Bronchial epithelial cell (primary cell): ENCODE results near the gene SH2B3. TPM values are rescaled to one million over a fixed set of nuclear protein-coding genes. Genes with fewer than 3 reads are reported as not detected.

ENCODE experiments used
- DNase-seq: peaks from one replicate; pipeline ENCODE4 v3.0.0-alpha.2; 2010; ENCODE audit warnings: low read depth
- FAIRE-seq: peaks from 2 replicates; lab custom pipeline; 2011; peaks lifted over from hg19 to GRCh38; lab: Jason Lieb, UNC
- H3K27me3 ChIP-seq: 2 replicates; pipeline ENCODE4 v1.5.1; 2011; ENCODE audit warnings: low read length; ENCODE audit not compliant: control insufficient read depth, insufficient read depth
- H3K36me3 ChIP-seq: 2 replicates; pipeline ENCODE4 v1.5.1; 2011; ENCODE audit warnings: low read length; ENCODE audit not compliant: control insufficient read depth, insufficient read depth
- H3K4me3 ChIP-seq: 2 replicates; pipeline ENCODE4 v1.5.1; 2011; ENCODE audit warnings: mild to moderate bottlenecking, low read depth, low read length, control low read depth
- total RNA-seq: library from RNA; depleted of rRNA; stranded (reverse); fragments of >200 nt; gene quantifications from 2 replicates; pipeline ENCODE4 v1.2.1, GENCODE V29; 2014
- TF ChIP-seq, protein P1 (sequence below): IDR thresholded peaks from 2 replicates; pipeline ENCODE4 v1.5.1; 2011; ENCODE audit warnings: mild to moderate bottlenecking, moderate library complexity, low read length, control low read depth, inconsistent platforms; ENCODE audit not compliant: insufficient read depth, severe bottlenecking

SH2B3 gene
- total RNA-seq, 1 donor from 2014 or later, result 2.4 TPM

DNA sequence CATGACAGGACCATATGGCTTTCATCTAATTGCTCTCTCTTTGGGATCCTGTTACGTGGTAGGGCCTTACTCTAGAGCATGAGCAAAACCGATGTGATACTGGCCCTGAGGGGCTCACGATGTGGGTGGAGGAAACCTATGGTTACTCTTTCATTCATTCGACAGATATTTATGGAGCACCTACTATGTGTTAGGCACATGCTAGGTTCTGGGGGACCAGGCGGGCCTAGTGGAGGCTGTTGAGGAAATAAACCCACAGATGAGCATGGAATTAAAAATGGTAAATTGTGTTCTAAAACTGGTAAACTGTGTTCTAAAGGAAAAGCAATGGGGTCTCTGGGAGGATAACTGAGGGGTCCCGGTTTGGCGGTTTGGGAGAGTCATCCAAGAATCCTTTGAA, 14.8 kb downstream of the SH2B3 start:
- FAIRE-seq, result no peak
- no peaks in the 10 kb centered on the region for H3K27me3 ChIP-seq
- TF ChIP-seq, protein P1, sequence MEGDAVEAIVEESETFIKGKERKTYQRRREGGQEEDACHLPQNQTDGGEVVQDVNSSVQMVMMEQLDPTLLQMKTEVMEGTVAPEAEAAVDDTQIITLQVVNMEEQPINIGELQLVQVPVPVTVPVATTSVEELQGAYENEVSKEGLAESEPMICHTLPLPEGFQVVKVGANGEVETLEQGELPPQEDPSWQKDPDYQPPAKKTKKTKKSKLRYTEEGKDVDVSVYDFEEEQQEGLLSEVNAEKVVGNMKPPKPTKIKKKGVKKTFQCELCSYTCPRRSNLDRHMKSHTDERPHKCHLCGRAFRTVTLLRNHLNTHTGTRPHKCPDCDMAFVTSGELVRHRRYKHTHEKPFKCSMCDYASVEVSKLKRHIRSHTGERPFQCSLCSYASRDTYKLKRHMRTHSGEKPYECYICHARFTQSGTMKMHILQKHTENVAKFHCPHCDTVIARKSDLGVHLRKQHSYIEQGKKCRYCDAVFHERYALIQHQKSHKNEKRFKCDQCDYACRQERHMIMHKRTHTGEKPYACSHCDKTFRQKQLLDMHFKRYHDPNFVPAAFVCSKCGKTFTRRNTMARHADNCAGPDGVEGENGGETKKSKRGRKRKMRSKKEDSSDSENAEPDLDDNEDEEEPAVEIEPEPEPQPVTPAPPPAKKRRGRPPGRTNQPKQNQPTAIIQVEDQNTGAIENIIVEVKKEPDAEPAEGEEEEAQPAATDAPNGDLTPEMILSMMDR, result no peak
- no peak overlapping the region for H3K4me3 ChIP-seq
- no peaks in the 10 kb centered on the region for H3K36me3 ChIP-seq
- DNase-seq, result no peak

DNA sequence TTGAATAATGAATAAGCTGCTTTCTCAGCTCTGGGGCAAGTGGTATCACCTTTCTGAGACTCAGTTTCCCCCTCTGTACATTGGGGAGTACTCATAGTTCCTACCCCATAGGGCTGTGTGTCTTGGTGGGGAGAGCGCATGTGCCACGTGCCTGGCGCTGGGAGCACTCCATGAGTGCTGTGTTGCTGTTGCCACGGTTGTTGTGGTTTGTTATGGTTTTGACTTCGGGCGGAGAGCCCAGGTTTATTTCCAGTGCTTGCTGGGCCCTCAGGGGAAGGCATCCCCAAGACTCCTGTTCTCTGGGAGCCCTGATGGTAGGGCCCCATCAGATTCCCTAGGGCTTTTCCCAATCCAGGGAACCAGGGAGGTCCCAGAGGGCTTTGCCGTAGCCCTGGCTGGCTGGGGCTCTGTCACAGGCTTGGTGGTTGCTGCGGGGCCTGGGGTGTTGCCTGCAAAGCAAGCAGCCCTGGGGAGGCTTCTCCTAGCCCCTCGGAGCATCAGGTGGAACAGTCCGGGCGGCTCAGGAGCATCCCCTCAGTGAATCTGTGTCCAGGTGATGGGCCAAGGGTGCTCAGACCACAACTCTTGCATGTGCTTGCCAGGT, 18.6 kb downstream of the SH2B3 start:
- no peak for DNase-seq
- TF ChIP-seq, protein P1, result no peak
- FAIRE-seq, result no peak
- Histone ChIP-seq H3K36me3 (no peaks in the 10 kb centered on the region), H3K27me3 (no peaks in the 10 kb centered on the region), H3K4me3 (no peak overlapping the region)

DNA sequence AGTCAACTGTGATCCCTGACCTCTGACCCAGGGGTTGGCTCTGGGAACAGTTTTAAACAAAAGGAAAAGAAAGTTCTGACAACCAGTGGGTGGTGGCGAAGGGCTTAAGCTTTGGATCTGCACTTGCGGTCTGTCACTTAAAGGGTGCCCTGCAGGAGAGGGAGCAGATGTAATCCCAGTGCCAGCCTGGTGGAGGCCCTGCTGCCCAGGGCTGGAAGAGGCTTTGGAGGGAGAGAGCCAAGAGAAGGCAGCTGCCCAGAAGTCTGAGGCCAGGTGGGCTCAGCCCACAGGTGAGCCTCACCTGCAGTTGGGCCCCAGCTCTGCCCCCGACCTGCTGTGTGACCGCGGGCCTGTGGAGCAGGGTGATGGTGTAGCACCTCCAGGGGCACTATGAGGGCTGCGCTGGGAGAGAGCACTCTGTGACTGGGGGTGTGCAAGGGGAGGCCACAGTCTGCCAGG, 19.1 kb downstream of the SH2B3 start:
- TF ChIP-seq, protein P1, result no peak
- no peaks in the 10 kb centered on the region for H3K36me3 ChIP-seq
- DNase-seq (no peak), FAIRE-seq (no peak)
- H3K27me3 ChIP-seq, result no peaks in the 10 kb centered on the region
- H3K4me3 ChIP-seq, result no peak overlapping the region

DNA sequence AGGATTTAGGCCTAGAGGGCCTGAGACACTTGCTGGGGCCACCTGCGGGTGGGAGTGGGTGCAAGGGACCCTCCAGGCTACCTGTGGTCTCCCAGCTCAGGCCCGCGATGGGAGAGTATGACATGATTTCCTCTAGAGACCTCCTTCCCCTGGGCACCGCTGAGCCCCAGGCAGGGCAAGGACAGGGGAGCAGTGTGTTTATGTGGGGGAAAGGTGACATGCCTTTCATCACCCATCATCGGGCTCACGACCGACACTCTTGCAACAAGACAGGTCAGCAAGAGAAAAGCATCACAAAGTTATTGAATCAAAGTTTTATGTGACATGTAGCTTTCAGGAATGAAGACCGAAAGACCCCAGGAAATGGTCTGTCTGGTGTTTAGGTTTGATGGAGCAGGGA, 19.9 kb downstream of the SH2B3 start:
- TF ChIP-seq, protein P1, result no peak
- Histone ChIP-seq H3K27me3 (no peaks in the 10 kb centered on the region), H3K36me3 (no peaks in the 10 kb centered on the region), H3K4me3 (no peak overlapping the region)
- no peak for DNase-seq
- FAIRE-seq, result no peak

DNA sequence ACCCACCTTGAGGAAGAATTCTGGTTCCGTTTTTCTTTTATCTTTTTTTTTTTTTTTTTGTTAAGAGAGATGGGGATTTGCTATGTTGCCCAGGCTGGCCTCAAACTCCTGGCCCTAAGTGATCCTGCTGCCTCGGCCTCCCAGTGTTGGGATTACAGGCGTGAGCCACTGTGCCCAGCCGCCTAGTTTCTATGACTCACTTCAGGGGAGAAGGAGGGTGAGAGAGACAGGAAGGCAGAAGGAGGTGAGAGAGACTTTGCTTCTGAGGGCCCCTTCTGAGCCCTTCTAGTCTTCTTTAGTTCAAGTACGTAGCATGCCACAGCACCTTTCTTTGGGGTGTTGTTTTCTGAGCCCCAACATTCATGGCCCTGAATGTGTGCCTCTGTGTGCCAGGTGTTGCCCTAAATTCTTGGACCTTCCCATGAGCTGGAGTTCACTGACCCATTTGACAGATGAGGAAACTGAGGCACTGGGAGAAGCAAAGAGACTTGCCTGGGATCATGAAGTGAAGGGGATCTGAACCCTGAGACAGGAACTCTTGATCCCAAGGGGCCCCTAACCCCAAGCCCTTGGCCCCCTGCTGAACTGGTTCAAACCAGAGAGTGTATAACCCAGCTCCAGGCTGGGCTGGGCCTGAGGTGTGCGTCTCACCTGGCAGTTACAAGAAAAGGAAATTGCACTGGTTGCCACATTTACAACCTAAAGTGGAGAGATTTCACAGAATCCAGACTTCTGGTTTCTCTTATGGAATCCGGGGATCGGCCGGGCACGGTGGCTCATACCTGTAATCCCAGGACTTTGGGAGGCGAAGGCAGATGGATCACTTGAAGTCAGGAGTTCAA, 20.8 kb downstream of the SH2B3 start:
- DNase-seq (no peak), FAIRE-seq (no peak)
- Histone ChIP-seq H3K4me3 (no peak overlapping the region), H3K36me3 (no peaks in the 10 kb centered on the region), H3K27me3 (no peaks in the 10 kb centered on the region)
- TF ChIP-seq, protein P1, result no peak
